Naive thymus-derived CD4-positive, alpha-beta T cell (primary cell): Measurements from ENCODE around the gene CXCL10. TPM values are rescaled to one million over a fixed set of nuclear protein-coding genes. Genes with fewer than 3 reads are reported as not detected.
A peak's percentile ranks its signal among the peaks of the same experiment; 100 is the strongest.

ENCODE experiments used
- ATAC-seq: fragments of 150-1000 bp; cut with Tn5 transposase; 2 replicates; pipeline ENCODE4 v1.10.0; 2021; ENCODE audit warnings: mild to moderate bottlenecking, moderate library complexity
- CTCF ChIA-PET: fragments of 350-600 bp; sonication (Branson Sonifier 250); formaldehyde crosslinking; loops from one replicate; lab custom pipeline; 2021; ENCODE audit warnings: antibody characterized with exemption; lab: Charles Lee
- POLR2A ChIA-PET: fragments of 350-600 bp; sonication (Branson Sonifier 250); formaldehyde crosslinking; loops from one replicate; lab custom pipeline; 2021; ENCODE audit warnings: antibody characterized with exemption, inconsistent platforms; lab: Charles Lee
- DNase-seq, 9 donors: peaks; one replicate each; pipeline versions ENCODE4 v3.0.0 to v3.0.0-alpha.2; 2020 to 2022; ENCODE audit warnings: mixed read lengths in 1 of 9
- H3K27ac ChIP-seq: one replicate; pipeline ENCODE4 v1.7.0; 2013; ENCODE audit warnings: mild to moderate bottlenecking, low read depth, low read length, moderate library complexity
- H3K27me3 ChIP-seq, 2 donors: one replicate each; pipeline ENCODE4 v1.7.0; 2013; ENCODE audit warnings: low read length in 2 of 2, mild to moderate bottlenecking in 2 of 2, moderate library complexity in 2 of 2; ENCODE audit not compliant: control insufficient read depth in 2 of 2, insufficient read depth in 2 of 2
- H3K36me3 ChIP-seq, 3 experiments: 1 replicate in 2 of 3; 2 replicates in 1 of 3; pipeline ENCODE4 v1.7.0; 2013; ENCODE audit warnings: low read length in 3 of 3, mild to moderate bottlenecking in 3 of 3, moderate library complexity in 1 of 3; ENCODE audit not compliant: insufficient read depth in 3 of 3, control insufficient read depth in 2 of 3
- H3K4me1 ChIP-seq, 2 donors: one replicate each; pipeline ENCODE4 v1.7.0; 2013; ENCODE audit warnings: low read length in 2 of 2, mild to moderate bottlenecking in 2 of 2, moderate library complexity in 1 of 2; ENCODE audit not compliant: control insufficient read depth in 2 of 2, insufficient read depth in 2 of 2
- H3K4me3 ChIP-seq: 2 replicates; pipeline ENCODE4 v1.7.0; 2013; ENCODE audit warnings: mild to moderate bottlenecking, low read length
- H3K9me3 ChIP-seq, 3 experiments: 1 replicate in 2 of 3; 2 replicates in 1 of 3; pipeline ENCODE4 v1.7.0; 2013; ENCODE audit warnings: low read length in 3 of 3; ENCODE audit not compliant: control insufficient read depth in 2 of 3
- H3K27ac Mint-ChIP-seq, 9 donors: one replicate each; pipeline ENCODE4 v1.8.0; 2020 to 2022; ENCODE audit warnings: mixed read lengths in 9 of 9, mild to moderate bottlenecking in 8 of 9, moderate library complexity in 5 of 9, inconsistent platforms in 2 of 9
- H3K27me3 Mint-ChIP-seq, 5 donors: one replicate each; pipeline ENCODE4 v1.8.0; 2021 to 2022; ENCODE audit warnings: mixed read lengths in 5 of 5, mild to moderate bottlenecking in 1 of 5
- H3K36me3 Mint-ChIP-seq, 5 donors: one replicate each; pipeline ENCODE4 v1.8.0; 2020 to 2022; ENCODE audit warnings: mixed read lengths in 5 of 5, mild to moderate bottlenecking in 3 of 5, inconsistent platforms in 1 of 5
- H3K4me1 Mint-ChIP-seq, 7 donors: one replicate each; pipeline ENCODE4 v1.8.0; 2020 to 2022; ENCODE audit warnings: mixed read lengths in 7 of 7, mild to moderate bottlenecking in 3 of 7, inconsistent platforms in 1 of 7
- H3K4me3 Mint-ChIP-seq, 10 donors: one replicate each; pipeline ENCODE4 v1.8.0; 2020 to 2022; ENCODE audit warnings: mild to moderate bottlenecking in 10 of 10, mixed read lengths in 10 of 10, moderate library complexity in 6 of 10, inconsistent platforms in 2 of 10
- H3K9me3 Mint-ChIP-seq, 11 donors: one replicate each; pipeline ENCODE4 v1.8.0; 2020 to 2022; ENCODE audit warnings: mixed read lengths in 11 of 11, mild to moderate bottlenecking in 4 of 11, inconsistent platforms in 1 of 11, moderate library complexity in 1 of 11
- intact Hi-C, 2 donors: fragments of 100-400 bp; cut with micrococcal nuclease; formaldehyde crosslinking; loops; one replicate each; pipeline ENCODE4 v1.15.1; 2023
- polyA plus RNA-seq, 2 donors: library from polyadenylated mRNA; unstranded; fragments of 300-500 nt; fragmentation: Illumina TruSeq; gene quantifications; one replicate each; pipeline ENCODE4 v1.2.3, GENCODE V29; 2021
- total RNA-seq, 6 experiments: library from RNA in 5 of 6; stranded (reverse) in 5 of 6; gene quantifications; 1 replicate in 5 of 6; 2 replicates in 1 of 6; pipeline ENCODE4 v1.2.3 and lab custom pipeline; 2021 to 2026

CXCL10 gene
- total and polyA plus RNA-seq, 7 experiments from 2014 or later = 0.32 to 2.3 TPM; not detected in 5

- Histone ChIP-seq H3K4me1 (no peaks in the 10 kb centered on the region), H3K27ac (no peak overlapping the region), H3K9me3 (no peaks in the 10 kb centered on the region), H3K4me3 (no peak overlapping the region), H3K27me3 (no peaks in the 10 kb centered on the region), H3K36me3 (no peaks in the 10 kb centered on the region)
- Mint-ChIP-seq H3K27me3 (peaks cover 0 to 17% (median 5%) of the 10 kb centered on the region in 5 donors), H3K9me3 (no peaks in the 10 kb centered on the region), H3K36me3 (no peaks in the 10 kb centered on the region), H3K27ac (no peak overlapping the region), H3K4me3 (no peak overlapping the region), H3K4me1 (peaks cover 0 to 49% (median 0%) of the 10 kb centered on the region in 7 donors)
- ATAC-seq = no peak
- POLR2A ChIA-PET = no interaction called here
- CTCF ChIA-PET = no interaction called here
- intact Hi-C loops = no loop called here
- no peak for DNase-seq
Observed at GRCh38 chr4:76060506-76060905, 37.2 kb upstream of the CXCL10 start.

DNA sequence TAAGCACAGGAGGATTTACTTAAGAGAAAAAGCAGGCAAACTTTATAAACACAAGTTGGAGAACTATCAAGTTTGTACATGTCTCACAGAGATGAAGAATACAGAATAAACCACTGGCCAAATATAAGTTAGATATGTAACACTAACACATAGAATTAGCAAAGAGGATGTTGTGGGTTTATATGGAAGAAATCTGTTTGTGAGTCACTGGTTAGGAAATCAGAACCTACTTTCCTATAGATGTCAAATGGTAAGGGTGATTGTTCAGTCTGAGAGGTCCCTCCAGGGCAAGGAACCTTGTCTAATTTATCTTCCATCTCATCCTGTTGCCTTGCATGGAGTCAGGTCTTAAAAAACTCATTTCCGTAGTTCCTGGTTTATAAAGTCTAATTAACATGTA, 36.5 kb upstream of the CXCL10 start:
- no peaks in the 10 kb centered on the region for H3K36me3 ChIP-seq
- no peaks in the 10 kb centered on the region for H3K9me3 Mint-ChIP-seq
- H3K4me3 ChIP-seq = no peak overlapping the region
- peaks cover 0 to 57% (median 0%) of the 10 kb centered on the region in 7 donors for H3K4me1 Mint-ChIP-seq
- intact Hi-C loops = no loop called here
- no peaks in the 10 kb centered on the region for H3K36me3 Mint-ChIP-seq
- no peak overlapping the region for H3K27ac ChIP-seq
- H3K27me3 Mint-ChIP-seq = peaks cover 0 to 21% (median 5%) of the 10 kb centered on the region in 5 donors
- POLR2A ChIA-PET = interaction anchor here (0.6 kb wide), 1 partner anchor 64 kb away, joined by 3 read pairs; no protein-coding TSS in a partner anchor
- H3K9me3 ChIP-seq = no peaks in the 10 kb centered on the region
- H3K27me3 ChIP-seq = no peaks in the 10 kb centered on the region
- H3K4me3 Mint-ChIP-seq = peak overlapping the region in 1 of 10 donors; percentile 3
- ATAC-seq (peak; percentile 72), DNase-seq (no peak)
- H3K4me1 ChIP-seq = no peaks in the 10 kb centered on the region
- CTCF ChIA-PET = no interaction called here
- H3K27ac Mint-ChIP-seq = peak overlapping the region in 1 of 9 donors; percentile 1

DNA sequence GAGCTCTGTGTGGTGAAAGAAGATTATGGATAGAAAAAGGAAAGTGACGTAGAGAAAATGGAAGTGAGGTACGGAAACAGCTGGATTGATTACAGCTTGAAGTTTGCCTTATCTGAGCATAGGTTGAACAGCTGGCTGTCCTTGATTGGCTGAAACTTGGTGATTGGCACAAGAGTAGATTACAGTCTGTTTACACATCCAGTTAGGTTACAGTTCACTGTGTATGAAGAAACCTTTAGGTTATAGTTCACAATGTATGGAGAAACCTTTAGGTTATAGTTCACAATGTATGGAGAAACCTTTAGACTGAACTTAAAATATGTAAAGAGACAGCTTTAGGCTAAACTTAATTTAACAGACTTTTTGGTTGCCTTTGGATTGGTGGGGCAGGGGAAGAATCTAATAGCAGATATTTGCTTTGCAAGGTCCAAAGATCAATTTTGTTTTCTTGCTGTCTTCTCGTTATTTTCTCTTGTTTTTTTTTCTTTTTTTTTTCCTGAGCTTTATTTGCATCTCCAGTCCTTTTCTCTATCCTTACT, 35.7 kb upstream of the CXCL10 start:
- DNase-seq (no peak), ATAC-seq (no peak)
- H3K9me3 Mint-ChIP-seq = no peaks in the 10 kb centered on the region
- ChIA-PET POLR2A (no interaction called here), CTCF (interaction anchor here (1.3 kb wide), 2 partner anchors 63 to 64 kb away, joined by 3 to 4 read pairs; no protein-coding TSS in a partner anchor)
- peaks cover 0 to 57% (median 0%) of the 10 kb centered on the region in 7 donors for H3K4me1 Mint-ChIP-seq
- H3K36me3 Mint-ChIP-seq = no peaks in the 10 kb centered on the region
- H3K4me1 ChIP-seq = no peaks in the 10 kb centered on the region
- H3K27ac Mint-ChIP-seq = peak overlapping the region in 1 of 9 donors; percentile 71
- no peaks in the 10 kb centered on the region for H3K36me3 ChIP-seq
- no peaks in the 10 kb centered on the region for H3K27me3 ChIP-seq
- H3K4me3 Mint-ChIP-seq = peak overlapping the region in 1 of 10 donors; percentile 29
- intact Hi-C loops = no loop called here
- no peak overlapping the region for H3K27ac ChIP-seq
- peaks cover 0 to 20% (median 5%) of the 10 kb centered on the region in 5 donors for H3K27me3 Mint-ChIP-seq
- no peaks in the 10 kb centered on the region for H3K9me3 ChIP-seq
- no peak overlapping the region for H3K4me3 ChIP-seq

- Mint-ChIP-seq H3K36me3 (no peaks in the 10 kb centered on the region), H3K9me3 (no peaks in the 10 kb centered on the region), H3K27me3 (peaks cover 0 to 24% (median 5%) of the 10 kb centered on the region in 5 donors), H3K4me3 (no peak overlapping the region), H3K4me1 (peaks cover 0 to 61% (median 0%) of the 10 kb centered on the region in 7 donors), H3K27ac (no peak overlapping the region)
- intact Hi-C loops = no loop called here
- POLR2A ChIA-PET = no interaction called here
- ATAC-seq (no peak), DNase-seq (no peak)
- Histone ChIP-seq H3K36me3 (no peaks in the 10 kb centered on the region), H3K27me3 (no peaks in the 10 kb centered on the region), H3K27ac (no peak overlapping the region), H3K9me3 (no peaks in the 10 kb centered on the region), H3K4me1 (no peaks in the 10 kb centered on the region), H3K4me3 (no peak overlapping the region)
- CTCF ChIA-PET = interaction anchor here (1.3 kb wide), 2 partner anchors 63 to 64 kb away, joined by 3 to 4 read pairs; no protein-coding TSS in a partner anchor
Observed at GRCh38 chr4:76058302-76058701, 35.0 kb upstream of the CXCL10 start.

DNA sequence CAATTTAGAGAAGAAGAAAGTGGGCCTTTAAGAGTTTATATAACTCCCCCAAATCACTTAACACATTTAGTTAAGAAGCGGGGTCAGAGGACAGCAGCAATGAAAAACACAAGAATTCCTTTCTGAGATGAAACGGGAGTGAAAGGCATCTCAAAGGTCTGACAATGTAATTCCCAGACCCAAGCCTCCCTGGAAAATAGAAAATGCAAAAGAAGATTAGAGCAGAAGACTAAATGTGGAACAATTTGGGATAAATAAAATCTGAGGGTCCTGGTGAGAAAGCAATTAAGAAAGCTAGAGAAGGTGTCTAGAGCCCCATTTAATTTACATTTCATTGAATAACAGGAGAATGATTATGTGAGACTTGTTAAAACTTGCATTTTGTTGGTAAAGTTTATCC, 32.1 kb upstream of the CXCL10 start:
- Histone ChIP-seq H3K4me1 (no peaks in the 10 kb centered on the region), H3K36me3 (no peaks in the 10 kb centered on the region), H3K9me3 (no peaks in the 10 kb centered on the region), H3K27ac (no peak overlapping the region), H3K27me3 (no peaks in the 10 kb centered on the region), H3K4me3 (no peak overlapping the region)
- H3K9me3 Mint-ChIP-seq = no peaks in the 10 kb centered on the region
- intact Hi-C loops = no loop called here
- no peaks in the 10 kb centered on the region for H3K36me3 Mint-ChIP-seq
- no peak for DNase-seq
- ATAC-seq = no peak
- H3K27ac Mint-ChIP-seq = no peak overlapping the region
- H3K4me3 Mint-ChIP-seq = no peak overlapping the region
- H3K27me3 Mint-ChIP-seq = peaks cover 0 to 20% (median 5%) of the 10 kb centered on the region in 5 donors
- peaks cover 0 to 50% (median 0%) of the 10 kb centered on the region in 7 donors for H3K4me1 Mint-ChIP-seq
- ChIA-PET POLR2A (no interaction called here), CTCF (no interaction called here)

GRCh38 chr4:76055016-76055415, 31.7 kb upstream of the CXCL10 start:
- Histone ChIP-seq H3K4me1 (no peaks in the 10 kb centered on the region), H3K36me3 (no peaks in the 10 kb centered on the region), H3K9me3 (no peaks in the 10 kb centered on the region), H3K27me3 (no peaks in the 10 kb centered on the region), H3K4me3 (no peak overlapping the region), H3K27ac (no peak overlapping the region)
- Mint-ChIP-seq H3K4me1 (peaks cover 0 to 46% (median 0%) of the 10 kb centered on the region in 7 donors), H3K36me3 (no peaks in the 10 kb centered on the region), H3K9me3 (no peaks in the 10 kb centered on the region), H3K27me3 (peaks cover 0 to 20% (median 5%) of the 10 kb centered on the region in 5 donors), H3K4me3 (no peak overlapping the region), H3K27ac (no peak overlapping the region)
- POLR2A ChIA-PET = no interaction called here
- ATAC-seq = no peak
- no peak for DNase-seq
- CTCF ChIA-PET = no interaction called here
- intact Hi-C loops = no loop called here

- peaks cover 0 to 20% (median 5%) of the 10 kb centered on the region in 5 donors for H3K27me3 Mint-ChIP-seq
- Histone ChIP-seq H3K27ac (no peak overlapping the region), H3K27me3 (no peaks in the 10 kb centered on the region), H3K4me1 (no peaks in the 10 kb centered on the region), H3K4me3 (no peak overlapping the region), H3K36me3 (no peaks in the 10 kb centered on the region), H3K9me3 (no peaks in the 10 kb centered on the region)
- peaks cover 0 to 35% (median 0%) of the 10 kb centered on the region in 7 donors for H3K4me1 Mint-ChIP-seq
- ChIA-PET CTCF (interaction anchor here (0.6 to 1.2 kb wide), 3 partner anchors 24 to 442 kb away, joined by 3 read pairs; no protein-coding TSS in a partner anchor), POLR2A (no interaction called here)
- DNase-seq = no peak
- no peak overlapping the region for H3K27ac Mint-ChIP-seq
- H3K36me3 Mint-ChIP-seq = no peaks in the 10 kb centered on the region
- H3K4me3 Mint-ChIP-seq = no peak overlapping the region
- intact Hi-C loops = no loop called here
- H3K9me3 Mint-ChIP-seq = no peaks in the 10 kb centered on the region
- ATAC-seq = no peak
Observed at GRCh38 chr4:76053730-76054129, 30.4 kb upstream of the CXCL10 start.
